PFSK-1 (cell line): ENCODE data around the gene P4HB.

Experiments used
- POLR2AphosphoS5 ChIP-seq: IDR thresholded peaks from 2 replicates; pipeline ENCODE4 v1.6.1; 2012; ENCODE audit warnings: low read depth, mild to moderate bottlenecking, control low read depth, low read length, moderate library complexity
- REST ChIP-seq, 2 experiments: IDR thresholded peaks; 2 replicates each; pipeline versions ENCODE4 v1.6.1 to v1.8.0; 2011 to 2012; ENCODE audit warnings: low read depth in 2 of 2, low read length in 2 of 2, control low read depth in 1 of 2, inconsistent platforms in 1 of 2, mild to moderate bottlenecking in 1 of 2, moderate library complexity in 1 of 2; ENCODE audit not compliant: insufficient read depth in 1 of 2
- SIN3A ChIP-seq: IDR thresholded peaks from 2 replicates; pipeline ENCODE4 v1.6.1; 2012; ENCODE audit warnings: mild to moderate bottlenecking, low read length, moderate library complexity, borderline replicate concordance; ENCODE audit not compliant: insufficient read depth
- TAF1 ChIP-seq: IDR thresholded peaks from 2 replicates; pipeline ENCODE4 v1.6.1; 2012; ENCODE audit warnings: low read length, control low read depth, borderline replicate concordance; ENCODE audit not compliant: insufficient read depth

- TF ChIP-seq SIN3A (no peak), TAF1 (no peak), POLR2AphosphoS5 (no peak), REST (IDR thresholded peaks at IDR 0.05; ENCODE audit: insufficient read depth in 1 of 2, low read depth in 2 of 2, low read length in 2 of 2) (no peak)
Observed at GRCh38 chr17:81809556-81809998, 50.8 kb downstream of the P4HB start.
